Neural cell (in vitro differentiated cells): Measurements from ENCODE around the gene ADAMTS17.
A peak's percentile ranks its signal among the peaks of the same experiment; 100 is the strongest.
"Not testable (repeated sequence)": the region's sequence is repeated elsewhere in the genome, so short reads cannot be mapped to it uniquely, and the experiment has no call there.

Source experiments
- CTCF ChIP-seq: fragments of 450-650 bp; IDR thresholded peaks from 2 replicates; pipeline ENCODE4 v1.5.1; 2014; ENCODE audit warnings: antibody characterized with exemption, mild to moderate bottlenecking, moderate library complexity; ENCODE audit not compliant: poor library complexity, severe bottlenecking
- EP300 ChIP-seq: fragments of 450-650 bp; conservative IDR thresholded peaks from 2 replicates; pipeline ENCODE4 v1.6.1; 2014; ENCODE audit warnings: antibody characterized with exemption, mild to moderate bottlenecking, moderate library complexity; ENCODE audit not compliant: poor library complexity, severe bottlenecking
- EZH2 ChIP-seq: fragments of 200-600, 300-800 bp; shearing (Covaris generic), sonication (generic); IDR thresholded peaks from 2 replicates; pipeline ENCODE4 v1.6.1; 2014; ENCODE audit warnings: antibody characterized with exemption, low read length, borderline replicate concordance, mild to moderate bottlenecking; ENCODE audit not compliant: insufficient read depth, poor library complexity, severe bottlenecking
- MXI1 ChIP-seq: fragments of 450-650 bp; conservative IDR thresholded peaks from 2 replicates; pipeline ENCODE4 v1.6.1; 2014; ENCODE audit warnings: antibody characterized with exemption, mild to moderate bottlenecking; ENCODE audit not compliant: poor library complexity, severe bottlenecking
- POLR2AphosphoS5 ChIP-seq: IDR thresholded peaks from 2 replicates; pipeline ENCODE4 v1.6.1; 2012
- RAD21 ChIP-seq: fragments of 450-650 bp; conservative IDR thresholded peaks from 2 replicates; pipeline ENCODE4 v1.6.1; 2014; ENCODE audit warnings: antibody characterized with exemption, mild to moderate bottlenecking, moderate library complexity
- REST ChIP-seq: IDR thresholded peaks from 2 replicates; pipeline ENCODE4 v1.6.1; 2012; ENCODE audit warnings: borderline replicate concordance
- SMC3 ChIP-seq: fragments of 450-650 bp; conservative IDR thresholded peaks from 2 replicates; pipeline ENCODE4 v1.6.1; 2014; ENCODE audit warnings: antibody characterized with exemption, mild to moderate bottlenecking, moderate library complexity; ENCODE audit not compliant: poor library complexity
- TAF1 ChIP-seq: IDR thresholded peaks from 2 replicates; pipeline ENCODE4 v1.6.1; 2012; ENCODE audit warnings: low read depth

- not testable (repeated sequence) for TF ChIP-seq EZH2, CTCF, TAF1, SMC3, RAD21, POLR2AphosphoS5, EP300, MXI1
- TF ChIP-seq REST: peak; percentile 43
Measured at GRCh38 chr15:100066521-100067280, 275.1 kb downstream of the ADAMTS17 start.
